ENCODE results near the gene RANBP17.
A peak's percentile ranks its signal among the peaks of the same experiment; 100 is the strongest.

RANBP17 gene

DNA sequence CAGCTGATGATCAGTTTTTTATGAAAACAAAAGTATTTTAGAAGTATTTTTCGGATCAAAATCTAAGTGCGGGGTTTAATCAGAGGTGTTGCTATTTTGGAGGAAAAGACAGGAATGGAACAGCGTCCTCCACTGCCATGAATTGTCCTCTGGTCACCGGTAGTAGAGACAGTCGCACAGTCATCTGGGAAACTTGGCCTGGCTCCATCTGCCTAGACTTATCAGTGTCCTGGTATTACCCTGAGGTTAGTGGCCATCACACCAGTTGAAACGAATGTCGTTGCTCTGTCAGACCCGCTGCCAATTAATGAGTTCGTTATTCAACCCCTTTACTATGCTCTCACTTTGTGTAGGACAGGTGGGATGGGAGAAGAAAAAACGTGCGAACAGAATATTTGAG is 455.4 kb downstream of the RANBP17 start:
- Histone ChIP-seq H3K27me3 (ENCODE audit: insufficient read depth, low read length, poor library complexity) (peaks cover 79% of the 10 kb centered on the region), H2BK15ac (replicated peaks; ENCODE audit: low read depth) (no peak overlapping the region), H3K18ac (ENCODE audit: low read length) (no peak overlapping the region), H2BK5ac (ENCODE audit: low read length) (no peak overlapping the region), H2BK120ac (ENCODE audit: low read depth, low read length) (no peak overlapping the region), H3K56ac (ENCODE audit: low read length) (no peak overlapping the region), H3K27ac (ENCODE audit: low read depth, low read length) (no peak overlapping the region), H3K79me1 (ENCODE audit: low read length) (no peaks in the 10 kb centered on the region), H3K79me2 (ENCODE audit: control insufficient read depth, insufficient read depth, low read length) (no peaks in the 10 kb centered on the region), H3K9ac (ENCODE audit: low read length) (no peak overlapping the region), H3K4me1 (ENCODE audit: control insufficient read depth, low read depth, low read length) (no peaks in the 10 kb centered on the region), H4K8ac (ENCODE audit: low read depth, low read length) (no peak overlapping the region), H3K23ac (ENCODE audit: low read length) (no peak overlapping the region), H3K4ac (ENCODE audit: low read depth, low read length) (no peak overlapping the region), H3K4me3 (ENCODE audit: low read length) (no peak overlapping the region), H3K4me2 (ENCODE audit: low read length) (no peak overlapping the region), H4K5ac (ENCODE audit: low read length) (no peak overlapping the region), H2AK5ac (ENCODE audit: low read length) (no peak overlapping the region), H3K36me3 (ENCODE audit: control insufficient read depth, insufficient read depth, low read length) (no peaks in the 10 kb centered on the region)
- WGBS (ENCODE audit: extremely low coverage, insufficient coverage, low lambda C conversion rate): no CpG with 5 or more reads among the region's 11 CpGs
- no peak for DNase-seq

DNA sequence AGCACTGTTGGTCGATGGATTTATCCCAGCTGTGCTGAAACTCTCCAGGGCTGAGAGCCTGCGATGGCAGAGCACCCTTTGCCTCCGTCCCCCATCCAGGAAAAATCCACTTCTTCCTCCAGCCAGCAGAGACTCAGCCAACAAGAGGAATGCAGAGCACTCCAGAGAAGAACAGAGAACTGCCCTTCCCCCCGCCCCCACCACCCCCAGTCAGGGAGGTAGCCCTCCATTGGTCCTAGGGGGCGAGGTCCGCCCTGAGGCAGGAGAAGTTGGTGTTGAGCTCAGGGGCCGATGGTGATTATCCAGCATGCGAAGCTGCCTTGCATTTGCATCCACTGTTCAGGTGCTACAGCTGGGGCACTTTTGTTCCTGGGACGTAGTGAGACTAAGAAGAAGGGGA is 456.2 kb downstream of the RANBP17 start:
- Histone ChIP-seq H3K4me2 (ENCODE audit: low read length) (no peak overlapping the region), H3K27me3 (ENCODE audit: insufficient read depth, low read length, poor library complexity) (peaks cover 71% of the 10 kb centered on the region), H3K79me2 (ENCODE audit: control insufficient read depth, insufficient read depth, low read length) (no peaks in the 10 kb centered on the region), H3K18ac (ENCODE audit: low read length) (no peak overlapping the region), H3K4me1 (ENCODE audit: control insufficient read depth, low read depth, low read length) (no peaks in the 10 kb centered on the region), H3K36me3 (ENCODE audit: control insufficient read depth, insufficient read depth, low read length) (no peaks in the 10 kb centered on the region), H4K5ac (ENCODE audit: low read length) (no peak overlapping the region), H4K8ac (ENCODE audit: low read depth, low read length) (no peak overlapping the region), H3K9ac (ENCODE audit: low read length) (no peak overlapping the region), H3K79me1 (ENCODE audit: low read length) (no peaks in the 10 kb centered on the region), H3K4ac (ENCODE audit: low read depth, low read length) (no peak overlapping the region), H2BK5ac (ENCODE audit: low read length) (no peak overlapping the region), H3K4me3 (ENCODE audit: low read length) (no peak overlapping the region), H3K56ac (ENCODE audit: low read length) (no peak overlapping the region), H2AK5ac (ENCODE audit: low read length) (no peak overlapping the region), H2BK15ac (replicated peaks; ENCODE audit: low read depth) (no peak overlapping the region), H3K27ac (ENCODE audit: low read depth, low read length) (no peak overlapping the region), H3K23ac (ENCODE audit: low read length) (no peak overlapping the region), H2BK120ac (ENCODE audit: low read depth, low read length) (no peak overlapping the region)
- peak; percentile 66 for DNase-seq
- no CpG with 5 or more reads among the region's 9 CpGs for WGBS (ENCODE audit: extremely low coverage, insufficient coverage, low lambda C conversion rate)

DNA sequence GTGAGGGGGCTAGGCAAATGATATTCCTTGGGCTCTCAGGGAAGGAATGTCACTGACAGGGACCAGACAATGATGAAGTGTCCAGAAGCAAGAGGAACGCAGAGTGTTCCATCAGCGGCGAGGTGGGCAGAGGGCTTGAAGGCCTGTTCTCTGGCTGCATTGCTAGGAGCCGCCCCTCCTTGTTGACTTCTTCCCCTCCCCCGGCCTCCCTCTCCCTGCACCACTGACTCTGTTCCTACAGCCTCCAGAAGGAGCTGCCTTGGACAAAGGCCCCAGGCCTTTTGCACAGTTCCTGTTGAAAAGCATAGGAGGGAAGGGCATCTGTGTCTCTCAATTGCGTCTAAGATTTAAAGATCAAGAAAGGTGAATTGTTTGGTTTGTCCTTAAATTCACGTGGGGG is 459.6 kb downstream of the RANBP17 start:
- no CpG with 5 or more reads among the region's 7 CpGs for WGBS (ENCODE audit: extremely low coverage, insufficient coverage, low lambda C conversion rate)
- no peaks in the 10 kb centered on the region for H3K4me1 ChIP-seq (ENCODE audit: control insufficient read depth, low read depth, low read length)

DNA sequence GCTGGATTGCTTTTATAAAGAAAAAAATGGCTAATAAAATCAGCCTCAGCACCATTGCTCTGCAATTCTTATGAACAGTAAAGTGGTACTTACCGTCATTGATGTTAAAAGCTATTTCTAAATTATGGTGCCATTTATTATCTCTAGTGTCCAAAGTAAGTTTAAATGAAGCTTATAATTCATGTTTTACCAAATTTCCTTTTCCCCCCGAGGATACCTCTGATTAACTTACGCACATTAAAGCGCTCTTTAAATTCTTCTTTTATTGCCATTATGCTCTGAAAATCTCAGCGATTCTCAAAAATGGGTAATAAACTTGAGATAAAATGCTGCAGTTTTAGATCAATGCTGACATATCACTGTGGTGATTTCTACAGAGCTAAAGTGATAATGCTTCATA is 460.7 kb downstream of the RANBP17 start:
- Histone ChIP-seq H3K79me2 (ENCODE audit: control insufficient read depth, insufficient read depth, low read length) (no peaks in the 10 kb centered on the region), H3K4me2 (ENCODE audit: low read length) (no peak overlapping the region), H2AK5ac (ENCODE audit: low read length) (no peak overlapping the region), H3K4me1 (ENCODE audit: control insufficient read depth, low read depth, low read length) (no peaks in the 10 kb centered on the region), H3K27ac (ENCODE audit: low read depth, low read length) (no peak overlapping the region), H3K4ac (ENCODE audit: low read depth, low read length) (no peak overlapping the region), H3K36me3 (ENCODE audit: control insufficient read depth, insufficient read depth, low read length) (no peaks in the 10 kb centered on the region), H2BK5ac (ENCODE audit: low read length) (no peak overlapping the region), H3K18ac (ENCODE audit: low read length) (no peak overlapping the region), H3K27me3 (ENCODE audit: insufficient read depth, low read length, poor library complexity) (peaks cover 40% of the 10 kb centered on the region), H3K9ac (ENCODE audit: low read length) (no peak overlapping the region), H2BK120ac (ENCODE audit: low read depth, low read length) (no peak overlapping the region), H2BK15ac (replicated peaks; ENCODE audit: low read depth) (no peak overlapping the region), H4K5ac (ENCODE audit: low read length) (no peak overlapping the region), H3K23ac (ENCODE audit: low read length) (no peak overlapping the region), H4K8ac (ENCODE audit: low read depth, low read length) (no peak overlapping the region), H3K56ac (ENCODE audit: low read length) (no peak overlapping the region), H3K79me1 (ENCODE audit: low read length) (no peaks in the 10 kb centered on the region), H3K4me3 (ENCODE audit: low read length) (no peak overlapping the region)
- DNase-seq: no peak
- WGBS (ENCODE audit: extremely low coverage, insufficient coverage, low lambda C conversion rate): no CpG with 5 or more reads among the region's 5 CpGs

More for the DNA sequence above, 459.6 kb downstream of the RANBP17 start:
- no peak overlapping the region for H3K4ac ChIP-seq (ENCODE audit: low read depth, low read length)
- no peaks in the 10 kb centered on the region for H3K79me1 ChIP-seq (ENCODE audit: low read length)
- no peak overlapping the region for H3K4me2 ChIP-seq (ENCODE audit: low read length)
- H3K27ac ChIP-seq (ENCODE audit: low read depth, low read length): no peak overlapping the region
- H3K23ac ChIP-seq (ENCODE audit: low read length): no peak overlapping the region
- H4K8ac ChIP-seq (ENCODE audit: low read depth, low read length): no peak overlapping the region
- H2AK5ac ChIP-seq (ENCODE audit: low read length): no peak overlapping the region
- no peak overlapping the region for H3K9ac ChIP-seq (ENCODE audit: low read length)
- H3K36me3 ChIP-seq (ENCODE audit: control insufficient read depth, insufficient read depth, low read length): no peaks in the 10 kb centered on the region
- H4K5ac ChIP-seq (ENCODE audit: low read length): no peak overlapping the region
- no peak for DNase-seq
- H2BK120ac ChIP-seq (ENCODE audit: low read depth, low read length): no peak overlapping the region
- no peak overlapping the region for H3K56ac ChIP-seq (ENCODE audit: low read length)
- no peak overlapping the region for H2BK5ac ChIP-seq (ENCODE audit: low read length)
- no peak overlapping the region for H3K4me3 ChIP-seq (ENCODE audit: low read length)
- peaks cover 50% of the 10 kb centered on the region for H3K27me3 ChIP-seq (ENCODE audit: insufficient read depth, low read length, poor library complexity)
- no peak overlapping the region for H3K18ac ChIP-seq (ENCODE audit: low read length)
- H2BK15ac ChIP-seq (replicated peaks; ENCODE audit: low read depth): no peak overlapping the region
- no peaks in the 10 kb centered on the region for H3K79me2 ChIP-seq (ENCODE audit: control insufficient read depth, insufficient read depth, low read length)

DNA sequence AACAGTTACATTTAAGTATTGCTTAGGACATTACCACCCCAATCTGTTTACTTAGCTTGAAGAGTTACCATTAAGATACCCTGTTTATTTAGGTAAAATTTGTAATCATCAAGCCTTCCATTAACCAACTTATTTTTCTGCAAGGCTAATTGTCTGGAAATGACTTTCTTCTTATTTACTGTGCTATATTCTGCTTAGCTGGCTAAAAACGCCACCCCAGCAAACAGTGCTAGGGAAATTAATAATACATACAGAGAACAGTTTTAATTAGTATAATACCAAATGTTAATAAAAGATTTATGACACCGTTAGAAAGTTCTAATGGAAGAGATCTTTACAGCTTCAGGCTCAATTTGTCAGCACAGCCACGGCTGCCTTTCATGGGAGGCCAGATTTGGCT is 461.2 kb downstream of the RANBP17 start:
- no peaks in the 10 kb centered on the region for H3K36me3 ChIP-seq (ENCODE audit: control insufficient read depth, insufficient read depth, low read length)
- H3K18ac ChIP-seq (ENCODE audit: low read length): no peak overlapping the region
- H2BK5ac ChIP-seq (ENCODE audit: low read length): no peak overlapping the region
- DNase-seq: no peak
- no peaks in the 10 kb centered on the region for H3K4me1 ChIP-seq (ENCODE audit: control insufficient read depth, low read depth, low read length)
- no peak overlapping the region for H3K4me2 ChIP-seq (ENCODE audit: low read length)
- no peak overlapping the region for H3K9ac ChIP-seq (ENCODE audit: low read length)
- no peak overlapping the region for H4K5ac ChIP-seq (ENCODE audit: low read length)
- WGBS (ENCODE audit: extremely low coverage, insufficient coverage, low lambda C conversion rate): no CpG with 5 or more reads among the region's 3 CpGs
- H3K4ac ChIP-seq (ENCODE audit: low read depth, low read length): no peak overlapping the region
- no peak overlapping the region for H3K4me3 ChIP-seq (ENCODE audit: low read length)
- peaks cover 36% of the 10 kb centered on the region for H3K27me3 ChIP-seq (ENCODE audit: insufficient read depth, low read length, poor library complexity)
- H2AK5ac ChIP-seq (ENCODE audit: low read length): no peak overlapping the region
- no peak overlapping the region for H3K23ac ChIP-seq (ENCODE audit: low read length)
- no peak overlapping the region for H3K56ac ChIP-seq (ENCODE audit: low read length)
- H3K27ac ChIP-seq (ENCODE audit: low read depth, low read length): no peak overlapping the region
- no peak overlapping the region for H4K8ac ChIP-seq (ENCODE audit: low read depth, low read length)
- no peaks in the 10 kb centered on the region for H3K79me2 ChIP-seq (ENCODE audit: control insufficient read depth, insufficient read depth, low read length)
- no peaks in the 10 kb centered on the region for H3K79me1 ChIP-seq (ENCODE audit: low read length)
- no peak overlapping the region for H2BK15ac ChIP-seq (replicated peaks; ENCODE audit: low read depth)
- H2BK120ac ChIP-seq (ENCODE audit: low read depth, low read length): no peak overlapping the region

DNA sequence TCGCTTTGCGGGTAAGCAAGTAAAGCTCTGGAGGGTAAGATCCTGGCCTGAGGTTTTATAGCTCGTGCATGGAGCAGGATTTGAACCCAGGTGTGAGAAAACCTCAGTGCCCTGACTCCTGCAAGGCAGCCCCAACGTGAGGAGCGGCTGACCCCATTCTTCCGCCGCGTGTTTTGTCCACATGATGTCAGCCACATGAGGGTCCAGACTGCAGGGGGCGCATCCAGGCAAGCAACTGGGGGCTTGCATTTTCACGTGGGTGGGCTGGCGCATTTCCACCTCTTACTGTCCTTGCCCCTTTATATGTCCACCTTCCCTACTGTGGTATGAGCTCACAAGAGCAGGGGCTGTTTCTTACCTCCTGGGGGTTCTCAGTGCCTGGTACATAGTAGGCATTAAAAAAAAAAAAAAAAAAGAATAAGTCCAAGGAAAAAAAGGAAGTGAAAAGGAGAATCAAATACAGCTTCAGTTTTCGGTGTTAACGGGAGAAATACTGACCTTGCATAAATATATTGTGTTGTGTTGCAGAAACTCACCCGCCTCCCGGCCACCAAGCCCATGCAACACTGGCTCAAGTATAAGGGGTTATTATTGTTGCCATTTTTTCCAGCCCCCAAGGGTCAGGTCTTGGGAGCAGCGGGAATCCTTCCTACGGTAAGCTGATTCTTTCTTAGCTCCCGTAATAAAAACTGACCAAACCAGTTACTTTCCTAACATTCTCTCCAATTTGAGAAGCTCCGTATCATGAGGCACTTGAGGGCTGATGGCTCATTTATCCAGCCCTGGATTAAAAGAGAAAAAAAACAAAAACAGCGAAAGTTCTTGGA is 462.2 kb downstream of the RANBP17 start:
- Histone ChIP-seq H2BK15ac (replicated peaks; ENCODE audit: low read depth) (no peak overlapping the region), H4K5ac (ENCODE audit: low read length) (no peak overlapping the region), H3K9ac (ENCODE audit: low read length) (no peak overlapping the region), H2BK120ac (ENCODE audit: low read depth, low read length) (no peak overlapping the region), H4K8ac (ENCODE audit: low read depth, low read length) (no peak overlapping the region), H3K56ac (ENCODE audit: low read length) (no peak overlapping the region), H3K4ac (ENCODE audit: low read depth, low read length) (no peak overlapping the region), H3K79me2 (ENCODE audit: control insufficient read depth, insufficient read depth, low read length) (no peaks in the 10 kb centered on the region), H3K27ac (ENCODE audit: low read depth, low read length) (no peak overlapping the region), H2BK5ac (ENCODE audit: low read length) (no peak overlapping the region), H3K36me3 (ENCODE audit: control insufficient read depth, insufficient read depth, low read length) (no peaks in the 10 kb centered on the region), H3K27me3 (ENCODE audit: insufficient read depth, low read length, poor library complexity) (peaks cover 28% of the 10 kb centered on the region), H3K4me2 (ENCODE audit: low read length) (no peak overlapping the region), H3K18ac (ENCODE audit: low read length) (no peak overlapping the region), H3K4me1 (ENCODE audit: control insufficient read depth, low read depth, low read length) (no peaks in the 10 kb centered on the region), H3K4me3 (ENCODE audit: low read length) (no peak overlapping the region), H2AK5ac (ENCODE audit: low read length) (no peak overlapping the region), H3K23ac (ENCODE audit: low read length) (no peak overlapping the region), H3K79me1 (ENCODE audit: low read length) (no peaks in the 10 kb centered on the region)
- WGBS (ENCODE audit: extremely low coverage, insufficient coverage, low lambda C conversion rate): no CpG with 5 or more reads among the region's 20 CpGs
- DNase-seq: no peak
